DOHH2 (cell line): Measurements from ENCODE around the gene PRORP.

Experiments
- CTCF ChIP-seq: fragments of 200-600 bp; sonication (generic); IDR thresholded peaks from one replicate; pipeline ENCODE4 v1.5.1; 2014; ENCODE audit warnings: antibody characterized with exemption, mild to moderate bottlenecking, low read depth, low read length; ENCODE audit not compliant: poor library complexity, severe bottlenecking
- EZH2phosphoT487 ChIP-seq: fragments of 200-600 bp; sonication (generic); IDR thresholded peaks from 2 replicates; pipeline ENCODE4 v1.6.1; 2017; ENCODE audit warnings: borderline replicate concordance, mild to moderate bottlenecking, antibody characterized with exemption, low read length, moderate library complexity, mixed read lengths

GRCh38 chr14:35123388-35123703, 994 bp downstream of the PRORP start:
- no peak for TF ChIP-seq CTCF
- no peak for TF ChIP-seq EZH2phosphoT487
